GM18507 (cell line): ENCODE data around the gene KAT2B.

Source experiments
- DNase-seq: peaks from one replicate; pipeline ENCODE4 v3.0.0; 2011; ENCODE audit warnings: low read depth; ENCODE audit not compliant: insufficient read length; ENCODE audit errors: extremely low spot score
- FAIRE-seq: peaks from 2 replicates; lab custom pipeline; 2011; peaks lifted over from hg19 to GRCh38; lab: Jason Lieb, UNC

Gene KAT2B

GRCh38 chr3:20125897-20126296, 85.7 kb downstream of the KAT2B start:
- DNase-seq (peak; percentile 62), FAIRE-seq (peak; percentile 96)

GRCh38 chr3:20128358-20128757, 88.1 kb downstream of the KAT2B start:
- no peak for DNase-seq
- FAIRE-seq = no peak

GRCh38 chr3:20130106-20130505, 89.9 kb downstream of the KAT2B start:
- no peak for FAIRE-seq
- no peak for DNase-seq

- DNase-seq (no peak), FAIRE-seq (no peak)
Observed at GRCh38 chr3:20136231-20136630, 96.0 kb downstream of the KAT2B start.

- FAIRE-seq (no peak), DNase-seq (no peak)
Observed at GRCh38 chr3:20137647-20138046, 97.4 kb downstream of the KAT2B start.

- DNase-seq (no peak), FAIRE-seq (no peak)
Observed at GRCh38 chr3:20140881-20141280, 100.6 kb downstream of the KAT2B start.

GRCh38 chr3:20141316-20141715, 101.1 kb downstream of the KAT2B start:
- no peak for FAIRE-seq

GRCh38 chr3:20141851-20142250, 101.6 kb downstream of the KAT2B start:
- FAIRE-seq (no peak), DNase-seq (no peak)

More at GRCh38 chr3:20141316-20141715, 101.1 kb downstream of the KAT2B start:
- no peak for DNase-seq

GRCh38 chr3:20142517-20142916, 102.3 kb downstream of the KAT2B start:
- FAIRE-seq = no peak
- DNase-seq = no peak

GRCh38 chr3:20143519-20143918, 103.3 kb downstream of the KAT2B start:
- FAIRE-seq (no peak), DNase-seq (no peak)

GRCh38 chr3:20145874-20146273, 105.6 kb downstream of the KAT2B start:
- FAIRE-seq (no peak), DNase-seq (no peak)

GRCh38 chr3:20146301-20146700, 106.1 kb downstream of the KAT2B start:
- no peak for FAIRE-seq
- no peak for DNase-seq

- no peak for FAIRE-seq
- no peak for DNase-seq
Observed at GRCh38 chr3:20147361-20147760, 107.1 kb downstream of the KAT2B start.

GRCh38 chr3:20148466-20148865, 108.2 kb downstream of the KAT2B start:
- FAIRE-seq = no peak
- no peak for DNase-seq

GRCh38 chr3:20154078-20154477, 113.8 kb downstream of the KAT2B start:
- DNase-seq (no peak), FAIRE-seq (no peak)

GRCh38 chr3:20154928-20155327, 114.7 kb downstream of the KAT2B start:
- FAIRE-seq = no peak
- DNase-seq = no peak

- DNase-seq (no peak), FAIRE-seq (no peak)
Observed at GRCh38 chr3:20160230-20160629, 120.0 kb downstream of the KAT2B start.

- no peak for DNase-seq
- no peak for FAIRE-seq
Observed at GRCh38 chr3:20161714-20162113, 121.5 kb downstream of the KAT2B start.

GRCh38 chr3:20173844-20174410, 133.7 kb downstream of the KAT2B start:
- DNase-seq = no peak
- FAIRE-seq = no peak

- no peak for DNase-seq
- no peak for FAIRE-seq
Observed at GRCh38 chr3:20181276-20181675, 141.0 kb downstream of the KAT2B start.

GRCh38 chr3:20182206-20182605, 142.0 kb downstream of the KAT2B start:
- FAIRE-seq (no peak), DNase-seq (no peak)

GRCh38 chr3:20185331-20185678, 145.1 kb downstream of the KAT2B start:
- FAIRE-seq (no peak), DNase-seq (no peak)
